Stimulated activated CD4-positive, alpha-beta T cell treated with anti-CD3 and anti-CD28 coated beads, TNF-alpha, amount 100 ng/mL, for 24 hours (primary cell): ENCODE measurements around the gene INSYN2A.

ENCODE experiments used
- DNase-seq, 3 experiments: peaks; one replicate each; pipeline ENCODE4 v3.0.0-alpha.2; 2020; ENCODE audit warnings: low read depth in 3 of 3

The INSYN2A gene

GRCh38 chr10:127196282-127197153 lies at the start of gene INSYN2A:
INSYN2A (minus strand) TSS chr10:127196591; CDS start chr10:127176395, 20,196 bp downstream.
- no peak for DNase-seq

GRCh38 chr10:127245456-127245855 lies 49.1 kb upstream of the INSYN2A start:
- no peak for DNase-seq

- peak in 1 of 3 experiments; percentile 24 for DNase-seq
These were observed 47.3 kb upstream of the INSYN2A start for GRCh38 chr10:127243490-127244272.

- DNase-seq: no peak
These were observed 46.5 kb upstream of the INSYN2A start for GRCh38 chr10:127242914-127243313.

- DNase-seq: no peak
These were observed 39.9 kb upstream of the INSYN2A start for GRCh38 chr10:127236266-127236665.

- no peak for DNase-seq
These were observed 38.0 kb upstream of the INSYN2A start for GRCh38 chr10:127234306-127234800.

GRCh38 chr10:127228195-127228787 lies 31.9 kb upstream of the INSYN2A start:
- DNase-seq: no peak

- no peak for DNase-seq
These were observed 31.3 kb upstream of the INSYN2A start for GRCh38 chr10:127227663-127228062.

- DNase-seq: no peak
These were observed 30.6 kb upstream of the INSYN2A start for GRCh38 chr10:127227027-127227426.

GRCh38 chr10:127221281-127221680 lies 24.9 kb upstream of the INSYN2A start:
- no peak for DNase-seq

GRCh38 chr10:127218658-127219057 lies 22.3 kb upstream of the INSYN2A start:
- no peak for DNase-seq

- DNase-seq: no peak
These were observed 20.4 kb upstream of the INSYN2A start for GRCh38 chr10:127216786-127217185.

GRCh38 chr10:127216274-127216673 lies 19.9 kb upstream of the INSYN2A start:
- no peak for DNase-seq

GRCh38 chr10:127215866-127216265 lies 19.5 kb upstream of the INSYN2A start:
- no peak for DNase-seq

GRCh38 chr10:127210936-127211466 lies 14.6 kb upstream of the INSYN2A start:
- no peak for DNase-seq

GRCh38 chr10:127207081-127207480 lies 10.7 kb upstream of the INSYN2A start:
- no peak for DNase-seq

GRCh38 chr10:127203067-127203466 lies 6.7 kb upstream of the INSYN2A start:
- DNase-seq: no peak

- no peak for DNase-seq
These were observed 4.3 kb upstream of the INSYN2A start for GRCh38 chr10:127200646-127201045.

GRCh38 chr10:127198721-127199120 lies 2.3 kb upstream of the INSYN2A start:
- no peak for DNase-seq

GRCh38 chr10:127198307-127198706 lies 1.9 kb upstream of the INSYN2A start:
- no peak for DNase-seq

GRCh38 chr10:127197154-127197432 lies 702 bp upstream of the INSYN2A start:
- DNase-seq: no peak
